PC-9 (cell line): ENCODE data around the gene LTO1. TPM values are rescaled to one million over a fixed set of nuclear protein-coding genes. Genes with fewer than 3 reads are reported as not detected.
A peak's percentile ranks its signal among the peaks of the same experiment; 100 is the strongest.

Experiments used
- BruUV-seq: library from RNA; stranded (reverse); fragments of 400-500 nt; replicated peaks from 2 replicates; lab custom pipeline; 2021; lab: Mats Ljungman, UMichigan
- CTCF ChIA-PET: fragments of 300-600 bp; sonication (Branson Sonifier 250); formaldehyde crosslinking; loops from one replicate; lab custom pipeline; 2022; ENCODE audit warnings: antibody characterized with exemption; lab: Charles Lee
- POLR2A ChIA-PET: fragments of 300-600 bp; sonication (Branson Sonifier 250); formaldehyde crosslinking; loops from one replicate; lab custom pipeline; 2022; ENCODE audit warnings: antibody characterized with exemption; ENCODE audit not compliant: unreplicated experiment; lab: Charles Lee
- DNase-seq, 2 experiments: peaks; one replicate each; pipeline versions ENCODE4 v3.0.0 to v3.0.0-alpha.2; 2015 to 2022; ENCODE audit warnings: mixed read lengths in 1 of 2
- H2AFZ ChIP-seq: fragments of 200-600 bp; sonication (generic); 2 replicates; pipeline ENCODE4 v1.8.1; 2017; ENCODE audit warnings: antibody characterized with exemption
- H3F3A ChIP-seq: fragments of 200-600 bp; sonication (generic); 2 replicates; pipeline ENCODE4 v1.8.1; 2017; ENCODE audit warnings: antibody characterized with exemption, mild to moderate bottlenecking, low read depth; ENCODE audit not compliant: insufficient read depth
- H3K27ac ChIP-seq: fragments of 200-600 bp; sonication (generic); 2 replicates; pipeline ENCODE4 v1.6.1; 2016; ENCODE audit warnings: mixed run types
- H3K27me3 ChIP-seq: fragments of 200-600 bp; sonication (generic); 2 replicates; pipeline ENCODE4 v1.6.1; 2016; ENCODE audit warnings: low read depth, mixed run types; ENCODE audit not compliant: insufficient read depth
- H3K36me3 ChIP-seq: fragments of 200-600 bp; sonication (generic); 2 replicates; pipeline ENCODE4 v1.6.1; 2016; ENCODE audit warnings: low read depth, mixed run types
- H3K4me1 ChIP-seq: fragments of 200-600 bp; sonication (generic); replicated peaks from 2 replicates; pipeline ENCODE4 v1.6.1; 2016; ENCODE audit warnings: mixed run types; ENCODE audit not compliant: insufficient read depth
- H3K4me2 ChIP-seq: fragments of 200-600 bp; sonication (generic); 2 replicates; pipeline ENCODE4 v1.6.1; 2017; ENCODE audit warnings: mixed run types
- H3K4me3 ChIP-seq: fragments of 200-600 bp; sonication (generic); 2 replicates; pipeline ENCODE4 v1.6.1; 2016; ENCODE audit warnings: mixed run types
- H3K79me2 ChIP-seq: fragments of 200-600 bp; sonication (generic); 2 replicates; pipeline ENCODE4 v1.6.1; 2017; ENCODE audit warnings: low read depth, mixed run types
- H3K9me2 ChIP-seq: fragments of 200-600 bp; sonication (generic); 2 replicates; pipeline ENCODE4 v1.8.1; 2017; ENCODE audit warnings: mild to moderate bottlenecking; ENCODE audit not compliant: insufficient read depth
- H3K9me3 ChIP-seq: fragments of 200-600 bp; sonication (generic); 2 replicates; pipeline ENCODE4 v1.8.1; 2016; ENCODE audit warnings: low read depth; ENCODE audit not compliant: insufficient read depth
- H4K20me1 ChIP-seq: fragments of 200-600 bp; sonication (generic); 2 replicates; pipeline ENCODE4 v1.8.1; 2017; ENCODE audit not compliant: insufficient read depth
- CTCF ChIP-seq: fragments of 200-600 bp; sonication (generic); conservative IDR thresholded peaks from 2 replicates; pipeline ENCODE4 v1.6.1; 2017; ENCODE audit warnings: mixed run types, antibody characterized with exemption, mild to moderate bottlenecking, moderate library complexity
- EZH2 ChIP-seq: fragments of 200-600 bp; sonication (generic); IDR thresholded peaks from 2 replicates; pipeline ENCODE4 v1.8.0; 2017; ENCODE audit warnings: antibody characterized with exemption, low read depth
- intact Hi-C: fragments of 100-400 bp; cut with micrococcal nuclease; formaldehyde crosslinking; loops from one replicate; pipeline ENCODE4 v1.10.0; 2022; ENCODE audit not compliant: unreplicated experiment
- total RNA-seq: library from RNA; stranded (reverse); gene quantifications from 2 replicates; pipeline ENCODE4 v1.2.3, GENCODE V29; 2021

Gene LTO1
- total RNA-seq, 1 experiment from 2014 or later = 41.1 TPM

- BruUV-seq = no TSS peak
- no peaks in the 10 kb centered on the region for H3K27me3 ChIP-seq
- peak in 1 of 2 experiments; percentile 30 for DNase-seq
- no peak for TF ChIP-seq CTCF
- no peak for TF ChIP-seq EZH2
- ChIA-PET POLR2A (no interaction called here), CTCF (no interaction called here)
- peaks cover 66% of the 10 kb centered on the region for H3K79me2 ChIP-seq
- no peak overlapping the region for H3K4me2 ChIP-seq
- H3K27ac ChIP-seq = no peak overlapping the region
- H2AFZ ChIP-seq = no peak overlapping the region
- H3K36me3 ChIP-seq = peaks cover 78% of the 10 kb centered on the region
- H4K20me1 ChIP-seq = peaks cover 98% of the 10 kb centered on the region
- H3K4me3 ChIP-seq = no peak overlapping the region
- intact Hi-C loops = no loop called here
- H3K4me1 ChIP-seq = peaks cover 19% of the 10 kb centered on the region
- no peaks in the 10 kb centered on the region for H3K9me3 ChIP-seq
- no peaks in the 10 kb centered on the region for H3K9me2 ChIP-seq
- H3F3A ChIP-seq = peaks cover 100% of the 10 kb centered on the region
These were observed 26.2 kb downstream of the LTO1 start for GRCh38 chr11:69648679-69649575.

- ChIA-PET CTCF (no interaction called here), POLR2A (no interaction called here)
- BruUV-seq = no TSS peak
- Histone ChIP-seq H3K9me3 (no peaks in the 10 kb centered on the region), H4K20me1 (peaks cover 94% of the 10 kb centered on the region), H3K9me2 (no peaks in the 10 kb centered on the region), H3K79me2 (peaks cover 76% of the 10 kb centered on the region), H3K4me2 (no peak overlapping the region), H3K27me3 (no peaks in the 10 kb centered on the region), H2AFZ (no peak overlapping the region), H3K36me3 (peaks cover 83% of the 10 kb centered on the region), H3F3A (peaks cover 98% of the 10 kb centered on the region), H3K27ac (no peak overlapping the region; the same call in 1 of the 2 replicates), H3K4me3 (no peak overlapping the region), H3K4me1 (peaks cover 22% of the 10 kb centered on the region)
- intact Hi-C loops = no loop called here
- TF ChIP-seq CTCF = no peak
- no peak for TF ChIP-seq EZH2
- DNase-seq = no peak
These were observed 27.2 kb downstream of the LTO1 start for GRCh38 chr11:69647761-69648497.

- DNase-seq = no peak
- peak overlapping the region; percentile 11; the same call in 1 of the 2 replicates for H3K27ac ChIP-seq
- CTCF ChIA-PET = no interaction called here
- intact Hi-C loops = no loop called here
- H3K4me3 ChIP-seq = no peak overlapping the region
- no peak overlapping the region for H2AFZ ChIP-seq
- POLR2A ChIA-PET = no interaction called here
- H4K20me1 ChIP-seq = peaks cover 88% of the 10 kb centered on the region
- peaks cover 93% of the 10 kb centered on the region for H3F3A ChIP-seq
- no peak overlapping the region for H3K4me2 ChIP-seq
- BruUV-seq = no TSS peak
- peaks cover 78% of the 10 kb centered on the region for H3K36me3 ChIP-seq
- no peaks in the 10 kb centered on the region for H3K27me3 ChIP-seq
- peaks cover 81% of the 10 kb centered on the region for H3K79me2 ChIP-seq
- no peaks in the 10 kb centered on the region for H3K9me3 ChIP-seq
- no peaks in the 10 kb centered on the region for H3K9me2 ChIP-seq
- TF ChIP-seq CTCF = no peak
- no peak for TF ChIP-seq EZH2
- H3K4me1 ChIP-seq = peaks cover 22% of the 10 kb centered on the region
These were observed 27.8 kb downstream of the LTO1 start for GRCh38 chr11:69647390-69647748.
